Activated CD4-positive, alpha-beta T cell treated with anti-CD3 and anti-CD28 coated beads, Interleukin-10, Interleukin-2, amounts not matched to agents 100 ng/mL and 50 ng/mL, durations not matched to agents 16 hours and 8 hours (primary cell): ENCODE data around the gene HBP1.
"Not testable (repeated sequence)": the region's sequence is repeated elsewhere in the genome, so short reads cannot be mapped to it uniquely, and the experiment has no call there.

Experiments used
- DNase-seq: peaks from one replicate; pipeline ENCODE4 v3.0.0-alpha.2; 2020

The HBP1 gene, protein sequence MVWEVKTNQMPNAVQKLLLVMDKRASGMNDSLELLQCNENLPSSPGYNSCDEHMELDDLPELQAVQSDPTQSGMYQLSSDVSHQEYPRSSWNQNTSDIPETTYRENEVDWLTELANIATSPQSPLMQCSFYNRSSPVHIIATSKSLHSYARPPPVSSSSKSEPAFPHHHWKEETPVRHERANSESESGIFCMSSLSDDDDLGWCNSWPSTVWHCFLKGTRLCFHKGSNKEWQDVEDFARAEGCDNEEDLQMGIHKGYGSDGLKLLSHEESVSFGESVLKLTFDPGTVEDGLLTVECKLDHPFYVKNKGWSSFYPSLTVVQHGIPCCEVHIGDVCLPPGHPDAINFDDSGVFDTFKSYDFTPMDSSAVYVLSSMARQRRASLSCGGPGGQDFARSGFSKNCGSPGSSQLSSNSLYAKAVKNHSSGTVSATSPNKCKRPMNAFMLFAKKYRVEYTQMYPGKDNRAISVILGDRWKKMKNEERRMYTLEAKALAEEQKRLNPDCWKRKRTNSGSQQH

DNA sequence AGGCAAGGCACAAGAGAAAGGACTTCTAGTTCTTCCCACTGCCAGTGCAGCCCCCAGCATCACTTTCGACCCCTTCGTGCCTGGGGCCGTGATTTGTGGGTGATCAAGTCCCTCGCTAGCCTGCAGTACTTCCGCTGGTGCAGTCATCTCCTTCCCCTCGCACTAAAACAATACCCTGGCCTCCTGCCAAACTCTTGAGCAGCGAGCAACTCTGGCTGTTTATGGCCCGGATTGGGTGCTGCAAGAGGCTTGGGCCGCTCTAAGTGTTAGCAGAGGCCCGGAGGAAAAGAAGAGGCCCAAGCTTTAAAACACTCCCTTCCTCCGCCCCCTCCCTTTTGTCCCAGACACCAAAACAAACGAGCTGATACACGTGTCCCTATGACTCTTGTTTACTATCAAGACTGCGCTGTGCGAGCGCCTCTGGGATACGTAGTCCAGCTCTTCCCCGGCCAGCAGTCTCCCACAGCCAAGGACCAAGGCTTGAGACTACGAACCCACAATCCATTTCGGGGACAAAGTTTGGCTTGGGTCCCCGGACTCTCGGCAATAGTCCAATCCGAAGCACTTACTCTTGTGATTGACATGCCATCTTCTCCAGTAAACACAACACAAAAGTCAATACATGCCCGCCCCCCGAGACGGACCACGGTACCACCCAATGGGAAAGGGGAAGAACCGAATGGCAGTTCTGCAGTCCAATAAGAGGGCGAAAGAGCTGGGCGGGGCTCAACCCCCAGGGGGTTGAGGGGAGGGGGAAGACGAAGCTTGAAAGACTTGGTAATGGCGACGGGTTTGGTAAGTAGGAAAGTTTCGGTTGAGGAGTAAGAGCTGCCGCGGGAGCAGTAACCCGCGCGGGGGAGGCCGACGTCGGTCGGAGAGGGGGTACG is at the start of gene HBP1:
Gene HBP1 (plus strand): TSS at position 771 of the 887 bp plus-strand sequence. CDS start 10,891 bp downstream, outside the sequence.
- peak; percentile 99 for DNase-seq

DNA sequence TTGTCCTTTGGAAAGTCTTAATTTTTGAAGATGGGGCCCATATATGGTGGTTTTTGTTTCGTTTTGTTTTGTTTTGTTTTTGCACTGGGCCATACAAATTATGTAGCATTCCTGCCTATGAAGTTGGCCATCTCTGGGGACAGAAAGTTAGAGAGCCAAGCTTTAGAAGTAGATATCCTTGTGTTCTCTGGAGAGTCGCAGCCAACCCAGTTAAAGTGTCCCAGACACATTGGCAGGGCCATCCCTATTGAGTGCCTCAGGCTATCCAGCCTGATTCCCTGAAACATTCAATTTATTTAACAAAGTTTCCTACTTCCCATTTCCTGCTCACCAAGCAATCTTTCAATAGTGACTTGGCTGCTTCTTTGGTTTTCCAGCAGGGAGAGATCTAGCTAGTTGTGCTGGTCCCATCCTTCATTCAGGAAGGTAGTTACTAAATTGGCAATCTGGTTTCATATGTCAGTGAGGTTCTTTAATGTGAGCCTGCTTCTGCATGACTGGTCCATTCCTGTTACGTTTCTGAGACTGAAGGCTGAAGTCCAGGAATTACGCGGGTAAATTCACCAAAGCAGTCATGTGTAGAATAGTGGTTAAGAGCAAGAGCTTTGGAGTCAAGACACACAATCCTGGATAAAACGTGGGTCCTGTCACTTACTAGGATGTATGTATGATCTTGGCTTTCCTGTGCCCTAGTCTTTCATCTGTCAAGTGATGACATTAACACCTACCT is 49.3 kb upstream of the HBP1 start:
- no peak for DNase-seq

DNA sequence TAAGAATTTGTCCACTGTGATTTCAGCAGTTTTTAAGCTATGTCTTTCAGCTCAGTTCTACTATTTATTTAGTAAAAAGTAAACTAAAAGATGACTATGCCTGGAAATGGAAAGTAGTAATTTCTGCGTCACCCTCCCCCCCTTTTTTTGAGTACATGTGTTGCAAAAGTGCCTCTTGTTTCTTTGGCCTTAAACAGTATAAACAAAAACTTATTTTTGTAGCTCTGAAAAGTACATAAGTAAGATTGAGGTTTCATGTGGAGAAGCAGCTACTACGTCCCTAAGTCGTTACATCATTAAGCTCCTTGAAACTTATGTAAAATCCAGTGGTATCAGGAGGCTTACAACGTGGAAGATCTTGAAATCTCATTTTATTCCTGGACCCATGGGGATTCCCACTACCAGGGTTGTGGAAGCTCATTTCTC is 46.3 kb upstream of the HBP1 start:
- peak; percentile 1 for DNase-seq

DNA sequence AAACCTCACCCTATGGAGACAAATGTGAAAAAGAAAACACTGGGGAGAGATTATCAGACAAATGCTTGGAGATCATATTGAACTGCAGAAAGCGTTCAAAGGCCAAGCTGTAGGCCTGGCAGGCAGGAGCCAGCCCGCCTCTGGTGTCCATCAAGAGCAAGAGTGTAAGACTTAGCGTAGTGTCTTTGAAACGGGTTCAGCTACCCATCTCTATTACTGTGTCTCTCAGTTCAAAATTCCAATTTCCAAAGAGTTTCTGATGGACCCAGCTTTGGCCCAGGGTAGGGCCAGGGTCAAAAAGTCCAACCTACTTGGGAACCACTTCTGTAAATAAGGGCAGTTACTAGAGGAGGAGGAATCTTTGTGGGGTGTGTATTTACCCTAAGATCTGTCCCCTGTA is 45.4 kb upstream of the HBP1 start:
- DNase-seq, result no peak

DNA sequence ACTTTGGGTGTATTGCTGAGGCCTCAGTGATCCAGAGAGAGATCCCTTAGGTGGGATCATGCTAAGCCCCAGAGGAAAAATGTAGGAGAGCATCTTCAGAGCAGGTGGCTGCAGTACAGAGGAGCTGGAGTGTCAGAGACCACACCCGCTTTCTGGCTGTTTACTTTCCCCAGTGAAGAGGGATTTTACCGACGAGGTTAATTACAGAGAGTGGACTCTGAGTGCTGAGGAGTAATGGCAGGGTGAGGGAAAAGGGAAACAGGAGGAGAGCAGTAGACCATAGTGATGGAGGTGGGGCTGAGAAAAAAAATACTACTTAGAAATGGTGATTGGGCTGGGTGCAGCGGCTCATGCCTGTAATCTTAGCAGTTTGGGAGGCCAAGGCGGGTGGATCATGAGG is 43.3 kb upstream of the HBP1 start:
- DNase-seq, result no peak

DNA sequence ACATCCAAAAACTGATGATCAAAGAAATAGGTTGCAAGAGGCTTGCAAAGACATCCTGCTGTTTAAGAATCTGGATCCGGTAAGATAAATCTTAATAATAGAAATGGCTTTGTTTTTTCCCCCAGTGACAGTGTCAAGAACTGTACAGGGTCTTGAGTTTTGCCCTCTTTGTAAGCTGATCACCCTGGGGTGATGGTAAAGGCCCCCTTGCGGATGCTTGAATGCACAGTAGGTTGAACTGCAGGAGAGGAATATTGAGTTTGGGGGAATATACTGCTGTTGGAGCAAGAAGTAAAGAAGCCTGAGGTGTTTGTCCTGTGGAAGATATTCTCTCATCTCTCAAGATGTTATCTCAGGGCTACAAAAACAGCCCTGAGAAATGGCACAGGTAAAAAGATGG is 40.6 kb upstream of the HBP1 start:
- DNase-seq, result no peak

DNA sequence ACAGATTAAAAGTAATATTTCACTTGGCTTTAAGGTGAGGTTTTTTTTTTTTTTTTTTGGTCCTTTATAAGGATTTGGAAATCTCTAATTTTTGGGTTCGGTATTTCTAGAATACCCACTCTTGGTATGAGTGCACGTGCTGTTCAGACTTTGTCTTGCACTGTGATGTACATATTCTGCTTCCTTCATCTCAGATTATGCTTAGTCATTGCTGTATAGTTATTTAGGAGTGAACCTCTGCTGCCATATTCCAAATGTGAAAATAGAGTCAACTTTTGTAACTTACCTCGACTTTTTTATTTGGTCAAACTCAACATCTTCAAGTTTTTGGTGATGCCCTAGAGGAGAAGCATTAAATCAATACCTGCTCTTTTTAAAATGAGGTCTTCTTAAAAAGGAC is 40.1 kb upstream of the HBP1 start:
- DNase-seq, result no peak

DNA sequence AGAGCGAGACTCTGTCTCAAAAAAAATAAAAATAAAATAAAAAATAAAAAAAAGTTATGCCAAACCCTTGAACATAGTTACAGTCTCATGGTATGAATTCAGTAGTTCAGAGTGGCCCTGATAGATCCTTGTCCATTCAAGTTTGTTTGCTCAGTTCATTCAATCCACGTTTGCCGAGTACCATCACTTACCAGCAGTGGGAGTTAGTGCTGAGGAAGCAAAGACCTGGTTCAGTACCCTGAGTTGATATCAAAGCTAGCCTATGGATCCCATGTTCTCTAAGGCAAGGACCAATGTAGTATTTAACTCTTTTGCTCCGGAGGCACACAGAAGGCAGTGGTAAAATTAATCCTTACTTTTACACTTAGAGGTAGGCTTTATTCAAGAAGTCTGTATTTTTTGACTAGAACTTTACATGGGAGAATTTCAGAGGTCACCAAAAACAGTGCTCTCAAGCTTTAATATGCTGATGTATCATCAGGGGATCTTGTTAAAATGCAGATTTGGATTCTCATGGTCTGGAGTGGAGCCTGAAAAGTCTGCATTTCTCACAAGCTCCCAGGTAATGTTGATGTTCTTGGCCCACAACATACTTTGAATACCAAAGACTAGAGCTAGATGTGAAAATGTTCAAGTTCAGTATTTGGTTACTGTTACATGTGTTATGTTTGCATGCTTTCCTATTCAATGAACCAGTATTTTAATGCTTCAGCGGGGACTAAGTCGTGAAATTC is 38.1 kb upstream of the HBP1 start:
- no peak for DNase-seq

DNA sequence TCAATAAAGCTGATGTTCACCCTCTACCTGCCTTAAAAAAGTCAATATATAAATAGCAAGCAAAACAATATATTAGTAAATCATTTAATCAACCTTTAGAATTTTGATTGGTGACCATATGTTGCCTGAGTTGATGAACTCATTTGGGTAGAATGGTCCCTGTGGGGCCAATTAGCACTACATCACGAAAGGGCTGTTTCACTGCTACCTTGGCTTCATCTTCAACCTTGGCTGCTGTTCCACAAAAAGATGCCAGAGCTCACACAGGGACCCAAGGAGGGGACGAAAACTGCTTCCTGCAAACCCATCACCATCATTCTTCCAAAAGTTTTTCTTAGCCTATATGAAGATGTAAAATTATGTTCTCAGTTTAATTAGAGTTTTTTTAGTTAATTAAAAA is 35.4 kb upstream of the HBP1 start:
- no peak for DNase-seq

DNA sequence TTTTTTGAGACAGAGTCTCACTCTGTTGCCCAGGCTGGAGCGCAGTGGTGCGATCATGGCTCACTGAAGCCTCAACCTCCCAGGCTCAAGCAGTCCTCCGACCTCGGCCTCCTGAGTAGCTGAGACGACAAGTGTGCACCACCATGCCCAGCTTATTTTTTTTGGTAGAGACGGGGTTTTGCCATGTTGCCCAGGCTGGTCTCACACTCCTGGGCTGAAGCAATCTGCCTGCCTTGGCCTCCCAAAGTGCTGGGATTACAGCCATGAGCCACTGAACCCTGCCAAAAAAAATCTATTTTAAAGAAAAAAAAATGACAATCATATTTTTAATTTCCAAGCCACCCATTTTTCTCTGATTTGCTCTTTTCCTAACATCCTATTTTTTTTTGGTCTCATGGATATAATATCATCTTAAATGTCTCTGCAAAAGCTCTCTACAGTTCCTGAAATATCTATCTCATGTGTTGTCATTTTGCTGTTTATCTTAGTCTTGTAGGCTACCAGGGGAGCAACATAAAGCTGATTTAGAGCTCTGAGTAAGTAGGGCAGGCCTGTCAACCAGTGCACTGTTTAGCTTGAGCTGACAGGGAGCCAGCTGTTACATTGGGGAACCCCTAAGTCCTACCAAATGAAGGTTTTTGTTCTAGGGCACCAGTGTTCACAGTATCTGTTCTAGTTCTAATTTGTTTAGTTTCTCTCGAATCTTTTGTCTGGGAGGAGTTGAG is 29.9 kb upstream of the HBP1 start:
- DNase-seq, result no peak

DNA sequence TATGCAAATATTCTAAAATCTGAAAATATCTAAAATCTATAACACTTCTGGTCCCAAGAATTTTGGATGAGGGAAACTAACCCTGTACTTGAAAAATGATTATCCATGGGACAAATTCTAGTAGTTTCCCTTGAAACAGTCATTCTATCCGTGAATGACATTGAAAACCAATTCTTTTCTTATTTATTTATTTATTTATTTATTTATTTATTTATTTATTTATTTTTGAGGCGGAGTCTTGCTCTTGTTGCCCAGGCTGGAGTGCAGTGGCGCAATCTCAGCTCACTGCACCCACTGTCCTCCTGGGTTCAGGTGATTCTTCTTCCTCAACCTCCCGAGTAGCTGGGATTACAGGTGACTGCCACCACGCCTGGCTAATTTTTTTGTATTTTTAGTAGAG is 24.9 kb upstream of the HBP1 start:
- DNase-seq, result not testable (repeated sequence)

DNA sequence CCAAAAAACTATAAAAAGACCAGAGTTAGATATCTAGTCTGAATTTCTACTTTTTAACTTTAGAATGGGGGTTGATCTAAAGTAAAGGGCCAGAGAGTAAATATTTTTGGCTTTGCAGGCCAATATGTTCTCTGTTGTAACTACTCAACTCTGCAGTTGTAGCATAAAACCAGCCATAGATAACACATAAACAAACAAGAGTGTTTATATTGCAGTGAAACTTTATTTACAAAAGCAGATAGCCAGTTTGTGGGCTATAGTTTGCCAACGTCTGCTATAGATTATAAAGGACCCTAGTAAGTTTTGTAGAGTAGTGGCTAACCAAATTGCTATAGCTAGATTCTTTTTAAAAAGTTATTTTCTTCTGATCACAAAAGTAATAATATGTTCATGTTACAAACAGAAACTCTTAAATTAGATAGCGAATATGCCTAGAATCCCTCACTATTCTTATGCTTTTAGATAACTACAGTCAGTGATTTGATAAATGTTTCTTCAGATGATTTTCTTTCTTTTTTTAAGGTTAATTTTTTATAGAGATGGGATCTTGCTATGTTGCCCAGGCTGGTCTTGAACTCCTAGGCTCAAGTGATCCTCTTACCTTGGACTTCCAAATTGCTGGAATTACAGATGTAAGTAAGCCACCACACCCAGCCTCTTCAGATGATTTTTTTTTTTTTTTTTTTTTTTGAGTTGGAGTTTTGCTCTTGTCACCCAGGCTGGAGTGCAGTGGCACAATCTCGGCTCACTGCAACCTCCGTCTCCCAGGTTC is 23.6 kb upstream of the HBP1 start:
- DNase-seq, result no peak

DNA sequence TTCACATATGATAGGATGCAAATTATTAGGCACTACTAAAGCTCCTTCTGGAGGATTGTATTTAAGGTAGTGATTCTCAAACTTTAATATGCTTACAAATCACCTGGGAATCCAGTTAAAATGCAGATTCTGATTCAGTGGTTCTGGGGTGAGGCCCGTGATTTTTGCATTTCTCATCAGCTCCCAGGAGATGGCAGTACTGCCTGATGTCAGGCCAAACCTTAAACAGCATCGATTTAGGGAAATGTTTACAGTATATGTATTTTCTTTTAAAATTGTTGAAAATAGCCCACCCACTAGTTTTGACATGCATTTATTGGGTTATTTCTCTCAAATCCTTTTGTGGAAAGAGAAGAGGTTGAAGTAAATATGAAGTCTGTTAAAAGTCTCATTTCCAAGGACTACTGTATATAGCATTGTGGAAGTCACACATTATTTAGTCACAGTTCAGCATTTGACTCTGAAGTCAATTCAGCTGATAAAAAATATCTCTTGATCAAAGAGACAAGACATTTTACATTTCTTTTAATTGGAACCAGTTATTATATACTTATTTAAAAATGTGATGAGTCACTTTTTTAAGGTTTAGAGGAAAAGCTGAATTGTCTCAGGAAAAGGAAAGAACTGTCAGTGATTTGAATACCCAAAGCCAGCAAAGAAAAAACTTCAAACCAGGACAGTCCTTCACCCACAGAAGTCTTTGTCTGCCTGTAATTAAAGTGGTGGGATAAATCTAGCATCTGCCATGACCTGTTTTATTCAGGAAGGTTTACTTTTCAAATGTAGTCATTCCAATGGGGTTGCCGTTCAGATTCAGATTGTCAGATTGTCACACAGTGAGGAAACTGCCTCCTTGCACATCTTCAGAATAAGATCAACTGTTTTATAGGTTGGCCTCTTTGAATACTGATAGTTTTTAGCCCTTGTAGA is 21.1 kb upstream of the HBP1 start:
- peak; percentile 52 for DNase-seq

DNA sequence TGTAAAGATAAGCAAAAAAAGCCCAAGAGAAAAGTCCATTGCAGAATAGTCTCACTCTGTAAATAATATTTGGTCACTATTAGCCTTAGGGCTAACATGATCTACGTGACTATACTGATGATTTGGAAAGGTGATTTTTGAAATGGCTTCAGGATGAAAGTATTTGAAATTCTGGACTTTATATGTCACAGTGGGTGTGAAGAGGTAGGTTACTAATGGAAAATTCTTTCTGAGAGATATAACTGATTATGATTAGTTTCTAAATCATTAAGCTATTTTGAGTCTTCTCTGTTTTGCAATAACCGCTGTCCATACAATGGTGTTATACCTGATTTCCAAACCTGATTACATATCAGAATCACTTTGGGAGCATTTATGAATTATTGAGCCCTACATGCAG is 20.1 kb upstream of the HBP1 start:
- no peak for DNase-seq

DNA sequence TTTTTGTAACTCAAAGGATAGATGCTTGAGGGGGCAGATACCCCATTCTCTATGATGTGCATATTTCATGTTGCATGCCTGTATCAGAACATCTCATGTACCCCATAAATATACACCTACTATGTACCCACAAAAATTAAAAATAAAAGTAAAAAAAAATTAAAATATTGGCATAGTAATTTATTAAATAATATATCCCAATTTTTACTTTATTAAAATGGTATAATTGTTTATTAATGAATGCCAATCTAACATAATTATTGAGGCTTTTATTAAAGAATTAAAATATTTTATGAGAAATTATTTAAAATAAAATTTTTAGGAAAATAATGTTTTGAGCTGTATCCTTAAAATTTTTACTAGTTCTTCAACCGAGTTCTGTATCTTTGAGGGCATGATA is 18.9 kb upstream of the HBP1 start:
- DNase-seq, result no peak

DNA sequence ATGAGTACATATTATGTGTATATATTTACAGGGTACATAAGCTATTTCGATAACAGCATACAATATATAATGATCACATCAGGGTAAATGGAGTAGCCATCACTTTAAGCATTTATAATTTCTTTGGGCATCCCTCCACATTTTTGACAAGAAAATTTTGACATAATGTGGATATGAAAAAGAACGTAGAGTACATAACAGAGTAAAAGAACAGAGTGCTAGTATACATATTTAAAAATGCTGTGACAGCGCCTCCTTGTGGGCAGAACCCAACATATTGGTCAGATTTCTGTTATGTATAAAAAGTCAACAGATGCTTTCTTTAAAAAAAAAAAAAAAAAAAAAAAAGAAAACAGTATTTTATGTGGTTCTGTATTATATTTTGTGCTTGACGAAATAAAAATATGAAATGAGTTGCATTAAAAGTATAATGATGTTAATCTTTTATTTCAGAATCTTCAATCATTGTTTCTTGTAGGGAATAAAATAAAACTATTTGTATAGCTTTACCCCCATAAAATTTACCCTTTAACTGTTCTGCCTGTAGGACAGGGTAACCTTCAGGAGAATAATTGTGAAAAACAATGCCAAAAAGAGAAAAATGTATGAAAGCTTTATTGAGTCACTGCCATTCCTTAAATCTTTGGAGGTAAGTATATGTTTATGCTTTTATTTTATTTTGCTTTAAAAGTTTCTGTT is 18.3 kb upstream of the HBP1 start:
- peak; percentile 68 for DNase-seq

DNA sequence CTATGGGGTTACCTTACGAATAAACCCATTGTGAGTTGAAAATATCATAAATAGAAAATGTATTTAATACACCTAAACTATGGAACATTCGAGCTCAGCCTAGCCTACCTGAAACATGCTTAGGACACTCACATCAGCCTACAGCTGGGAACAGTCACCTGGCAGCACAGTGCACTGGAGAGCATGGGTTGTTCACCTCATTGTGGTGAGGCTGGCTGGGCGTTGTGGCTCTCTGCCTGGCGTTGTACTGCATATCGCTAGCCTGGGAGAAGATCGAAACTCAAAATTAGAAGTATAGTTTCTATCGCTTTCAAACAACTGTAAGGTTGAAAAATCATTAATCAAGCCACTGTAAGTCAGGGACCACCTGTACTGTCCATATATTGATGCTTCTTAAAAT is 17.3 kb upstream of the HBP1 start:
- DNase-seq, result no peak

DNA sequence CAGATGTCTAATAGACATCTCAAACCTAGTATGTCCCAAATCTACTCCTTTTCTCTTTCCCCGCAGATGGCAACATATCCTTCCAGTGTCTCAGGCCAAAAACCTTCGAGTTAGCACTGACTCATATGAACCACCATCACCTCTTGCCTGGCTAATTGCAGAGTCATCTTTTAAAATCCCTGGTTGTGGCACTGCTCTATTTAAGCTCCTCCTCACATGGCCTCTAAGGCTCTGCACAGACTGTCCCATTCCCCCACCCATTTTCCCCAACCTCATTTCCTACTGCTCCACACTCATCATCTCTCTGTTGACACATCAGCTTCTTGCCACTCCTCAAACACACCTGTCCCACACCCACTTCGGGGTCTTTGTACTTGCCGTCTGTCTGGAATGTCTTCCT is 16.8 kb upstream of the HBP1 start:
- no peak for DNase-seq

DNA sequence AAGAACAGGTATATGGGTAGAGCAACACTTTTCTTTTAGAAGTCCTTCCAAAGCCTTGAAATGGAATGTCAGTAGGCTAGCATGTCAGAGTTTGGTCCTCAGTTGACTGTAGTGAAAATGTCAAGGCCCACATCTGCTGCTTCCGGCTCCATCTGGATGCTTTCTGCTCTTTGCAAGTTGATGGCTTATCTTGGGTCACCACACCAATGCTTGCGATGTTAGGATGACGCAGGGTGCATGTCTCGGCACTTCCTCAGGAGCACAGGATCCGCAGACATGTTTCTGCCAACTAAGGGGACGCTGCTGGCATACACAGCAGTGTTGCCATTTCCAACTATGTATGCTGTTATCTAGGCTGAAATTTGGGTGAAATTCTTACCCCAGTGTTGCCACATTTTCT is 14.0 kb upstream of the HBP1 start:
- DNase-seq, result no peak
